Activated gamma-delta T cell treated with anti-CD3 and anti-CD28 coated beads, Interleukin-2, amount 50 U/mL, for 16 hours (primary cell): Measurements from ENCODE around the gene CALHM5.
"Not testable (repeated sequence)": the region's sequence is repeated elsewhere in the genome, so short reads cannot be mapped to it uniquely, and the experiment has no call there.

Experiments used
- DNase-seq: peaks from one replicate; pipeline ENCODE4 v3.0.0-alpha.2; 2020; ENCODE audit warnings: low read depth

CALHM5 gene, protein sequence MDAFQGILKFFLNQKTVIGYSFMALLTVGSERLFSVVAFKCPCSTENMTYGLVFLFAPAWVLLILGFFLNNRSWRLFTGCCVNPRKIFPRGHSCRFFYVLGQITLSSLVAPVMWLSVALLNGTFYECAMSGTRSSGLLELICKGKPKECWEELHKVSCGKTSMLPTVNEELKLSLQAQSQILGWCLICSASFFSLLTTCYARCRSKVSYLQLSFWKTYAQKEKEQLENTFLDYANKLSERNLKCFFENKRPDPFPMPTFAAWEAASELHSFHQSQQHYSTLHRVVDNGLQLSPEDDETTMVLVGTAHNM

DNA sequence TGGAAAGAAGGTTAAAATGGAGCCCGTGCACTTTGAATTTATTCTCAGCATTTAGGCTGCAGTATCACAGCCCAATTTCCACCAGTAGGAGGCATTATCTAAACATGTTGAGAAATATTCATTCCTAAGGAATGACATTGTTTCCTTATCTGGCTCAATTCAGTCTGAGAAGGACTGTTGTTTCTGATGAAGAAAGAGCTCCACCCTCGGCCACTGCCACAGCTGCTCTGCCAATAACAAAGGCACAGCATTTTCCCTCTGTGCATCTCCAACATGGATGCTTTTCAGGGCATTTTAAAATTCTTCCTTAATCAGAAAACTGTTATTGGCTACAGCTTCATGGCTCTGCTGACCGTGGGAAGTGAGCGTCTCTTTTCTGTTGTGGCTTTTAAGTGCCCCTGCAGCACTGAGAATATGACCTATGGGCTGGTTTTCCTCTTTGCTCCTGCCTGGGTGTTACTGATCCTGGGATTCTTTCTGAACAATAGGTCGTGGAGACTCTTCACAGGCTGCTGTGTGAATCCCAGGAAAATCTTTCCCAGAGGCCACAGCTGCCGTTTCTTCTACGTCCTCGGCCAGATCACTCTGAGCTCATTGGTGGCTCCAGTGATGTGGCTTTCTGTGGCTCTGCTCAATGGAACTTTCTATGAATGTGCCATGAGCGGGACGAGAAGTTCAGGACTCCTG is at the start of gene CALHM5:
CALHM5 (plus strand) TSS at position 216 of the 687 bp plus-strand sequence; CDS start at position 274, 58 bp downstream.
- DNase-seq, result no peak

DNA sequence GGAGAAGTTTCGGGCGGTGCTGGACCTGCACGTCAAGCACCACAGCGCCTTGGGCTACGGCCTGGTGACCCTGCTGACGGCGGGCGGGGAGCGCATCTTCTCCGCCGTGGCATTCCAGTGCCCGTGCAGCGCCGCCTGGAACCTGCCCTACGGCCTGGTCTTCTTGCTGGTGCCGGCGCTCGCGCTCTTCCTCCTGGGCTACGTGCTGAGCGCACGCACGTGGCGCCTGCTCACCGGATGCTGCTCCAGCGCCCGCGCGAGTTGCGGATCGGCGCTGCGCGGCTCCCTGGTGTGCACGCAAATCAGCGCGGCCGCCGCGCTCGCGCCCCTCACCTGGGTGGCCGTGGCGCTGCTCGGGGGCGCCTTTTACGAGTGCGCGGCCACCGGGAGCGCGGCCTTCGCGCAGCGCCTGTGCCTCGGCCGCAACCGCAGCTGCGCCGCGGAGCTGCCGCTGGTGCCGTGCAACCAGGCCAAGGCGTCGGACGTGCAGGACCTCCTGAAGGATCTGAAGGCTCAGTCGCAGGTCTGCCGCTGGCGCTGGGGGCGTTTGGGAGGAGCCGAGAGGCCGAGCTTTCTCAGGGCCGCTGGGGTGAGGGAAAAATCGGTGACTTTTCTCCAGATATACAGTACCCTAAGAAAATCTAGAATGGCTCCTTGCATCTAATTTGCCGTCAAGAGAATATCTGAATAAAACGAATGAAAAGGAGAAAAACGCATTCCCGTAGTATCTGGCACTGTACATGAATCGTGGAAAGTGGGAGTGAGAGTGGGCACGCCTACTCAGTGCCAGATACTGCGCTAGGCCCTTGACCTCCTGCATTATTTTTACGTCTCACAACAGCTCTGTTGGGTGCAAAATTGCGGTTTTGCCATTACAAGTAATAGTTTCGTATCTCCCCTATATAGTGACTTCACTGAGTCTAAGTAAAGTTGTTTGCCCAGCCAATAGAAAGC is 49.2 kb upstream of the CALHM5 start:
- peak; percentile 29 for DNase-seq

DNA sequence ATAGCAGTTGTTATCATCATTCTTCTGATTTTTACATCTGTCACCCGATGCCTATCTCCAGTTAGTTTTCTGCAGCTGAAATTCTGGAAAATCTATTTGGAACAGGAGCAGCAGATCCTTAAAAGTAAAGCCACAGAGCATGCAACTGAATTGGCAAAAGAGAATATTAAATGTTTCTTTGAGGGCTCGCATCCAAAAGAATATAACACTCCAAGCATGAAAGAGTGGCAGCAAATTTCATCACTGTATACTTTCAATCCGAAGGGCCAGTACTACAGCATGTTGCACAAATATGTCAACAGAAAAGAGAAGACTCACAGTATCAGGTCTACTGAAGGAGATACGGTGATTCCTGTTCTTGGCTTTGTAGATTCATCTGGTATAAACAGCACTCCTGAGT is 48.1 kb upstream of the CALHM5 start:
- DNase-seq, result no peak

DNA sequence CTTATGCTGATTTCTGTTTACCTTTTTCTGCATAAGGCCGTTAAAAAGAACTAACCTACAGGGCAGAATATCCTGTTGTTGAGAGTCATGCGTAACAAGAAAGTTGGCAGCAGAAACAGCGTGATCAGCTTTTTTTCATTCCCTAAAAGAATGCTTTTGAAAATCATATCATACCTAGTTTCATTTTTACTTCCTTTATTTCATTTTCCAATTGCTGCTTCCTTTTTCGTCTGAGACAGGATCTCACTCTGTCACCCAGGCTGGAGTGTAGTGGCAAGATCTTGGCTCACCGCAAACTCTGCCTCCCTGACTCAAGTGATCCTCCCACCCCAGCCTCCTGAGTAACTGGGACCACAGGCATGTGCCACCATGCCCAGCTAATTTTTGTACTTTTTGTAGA is 46.2 kb upstream of the CALHM5 start:
- DNase-seq, result no peak

DNA sequence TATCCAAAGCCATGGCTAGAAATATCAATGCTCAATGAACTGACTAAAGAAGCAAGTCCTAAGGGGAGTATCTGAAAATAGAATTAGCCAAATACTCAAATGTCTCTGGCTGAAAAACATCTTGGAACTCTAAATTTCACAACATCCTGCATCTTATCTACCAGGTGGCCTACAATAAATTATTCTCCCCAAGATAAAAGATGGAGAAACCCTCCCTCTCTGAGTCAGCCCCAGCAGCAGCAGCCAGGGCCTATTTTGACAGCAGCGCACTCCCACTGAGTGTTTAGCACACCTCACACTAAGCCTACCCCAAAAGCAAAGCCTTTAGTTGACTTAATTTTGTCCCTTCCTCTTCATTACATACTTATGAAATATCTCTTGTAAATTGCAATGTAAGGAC is 44.3 kb upstream of the CALHM5 start:
- no peak for DNase-seq

DNA sequence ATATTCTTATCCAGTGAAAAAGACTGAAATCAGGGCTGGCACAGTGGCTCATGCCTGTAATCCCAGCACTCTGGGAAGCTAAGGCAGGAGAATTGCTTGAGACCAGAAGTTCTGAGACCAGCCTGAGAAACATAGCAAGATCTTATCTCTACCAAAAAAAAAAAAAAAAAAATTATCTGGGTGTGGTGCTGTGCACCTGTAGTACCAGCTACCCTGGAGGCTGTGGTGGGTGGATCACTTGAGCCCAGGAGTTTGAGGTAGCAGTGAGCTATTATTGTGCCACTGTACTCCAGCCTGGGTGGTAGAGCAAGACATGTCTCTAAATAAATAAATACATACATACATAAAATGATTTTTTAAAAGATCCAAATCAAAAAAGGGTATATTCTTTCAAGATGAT is 43.9 kb upstream of the CALHM5 start:
- no peak for DNase-seq

DNA sequence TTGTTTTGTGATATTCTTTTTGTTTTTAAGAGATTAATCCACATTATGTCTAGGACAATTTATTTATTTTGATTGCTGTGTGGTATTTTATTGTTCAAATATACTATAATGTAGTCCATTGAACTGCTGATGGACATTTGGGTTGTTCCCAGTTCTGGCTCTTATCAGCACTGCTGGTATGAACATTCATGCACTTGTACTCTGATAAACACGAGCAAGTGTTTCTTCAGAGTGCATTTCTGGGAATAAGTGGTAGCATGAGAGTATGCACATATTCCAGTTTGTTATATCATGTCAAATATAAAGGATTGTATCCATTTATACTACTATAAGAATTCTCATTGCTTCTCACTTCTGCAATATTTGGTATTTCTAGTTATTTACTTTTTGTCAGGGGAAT is 43.1 kb upstream of the CALHM5 start:
- DNase-seq, result no peak

DNA sequence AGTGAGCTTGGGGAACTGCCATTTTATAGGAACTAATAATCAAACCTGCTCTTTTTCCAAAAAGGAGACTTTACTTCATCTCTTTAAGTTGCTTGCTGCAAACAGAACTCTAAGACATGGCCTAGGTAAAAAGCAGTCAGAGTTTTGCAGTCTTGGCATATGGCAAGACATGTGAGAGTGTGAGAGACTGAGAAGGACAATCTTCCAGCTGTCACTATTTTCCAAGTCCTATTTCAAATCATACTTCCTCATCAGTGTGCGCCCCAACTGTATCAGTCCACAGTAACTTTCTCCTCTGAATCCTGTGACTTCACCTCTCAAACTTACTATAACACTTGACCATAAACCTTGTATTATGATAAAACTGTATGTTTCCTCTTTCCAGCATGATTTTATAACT is 39.9 kb upstream of the CALHM5 start:
- DNase-seq, result no peak

DNA sequence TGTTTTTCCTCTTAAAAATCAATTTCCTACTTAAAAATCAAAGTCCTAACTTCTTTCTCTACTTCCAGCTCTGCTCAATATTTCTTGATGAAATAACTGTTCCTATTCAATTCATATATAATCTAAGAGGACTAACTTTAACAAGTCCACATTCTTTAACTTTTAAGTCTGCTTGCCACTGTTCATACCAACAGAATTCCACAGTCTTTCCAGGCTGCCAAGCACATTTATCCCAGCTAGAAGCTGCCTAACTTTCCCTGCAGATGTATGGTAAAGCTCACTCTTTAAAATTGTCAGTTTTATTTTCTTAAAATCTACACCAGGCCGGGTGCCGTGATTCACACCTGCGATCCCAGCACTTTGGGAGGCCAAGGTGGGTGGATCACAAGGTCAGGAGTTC is 38.7 kb upstream of the CALHM5 start:
- no peak for DNase-seq

DNA sequence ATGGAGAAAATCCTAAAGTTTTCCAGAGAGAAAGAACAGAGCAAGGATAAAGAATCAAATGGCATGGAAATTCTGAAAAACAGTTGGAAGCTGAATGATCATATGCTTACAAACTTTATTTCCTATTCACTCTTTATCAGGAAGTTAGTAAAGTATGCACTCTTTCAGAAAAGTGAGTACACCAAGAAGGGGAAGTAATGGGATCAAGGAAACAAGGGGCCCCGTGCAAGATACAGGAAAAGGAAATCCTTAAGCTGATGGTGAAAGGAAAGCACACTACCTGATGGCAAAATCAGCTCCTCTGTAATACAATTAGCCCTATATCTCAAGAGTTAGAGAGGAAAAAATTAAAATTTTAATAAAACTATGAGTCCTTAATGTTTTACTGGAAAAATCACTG is 36.3 kb upstream of the CALHM5 start:
- no peak for DNase-seq

DNA sequence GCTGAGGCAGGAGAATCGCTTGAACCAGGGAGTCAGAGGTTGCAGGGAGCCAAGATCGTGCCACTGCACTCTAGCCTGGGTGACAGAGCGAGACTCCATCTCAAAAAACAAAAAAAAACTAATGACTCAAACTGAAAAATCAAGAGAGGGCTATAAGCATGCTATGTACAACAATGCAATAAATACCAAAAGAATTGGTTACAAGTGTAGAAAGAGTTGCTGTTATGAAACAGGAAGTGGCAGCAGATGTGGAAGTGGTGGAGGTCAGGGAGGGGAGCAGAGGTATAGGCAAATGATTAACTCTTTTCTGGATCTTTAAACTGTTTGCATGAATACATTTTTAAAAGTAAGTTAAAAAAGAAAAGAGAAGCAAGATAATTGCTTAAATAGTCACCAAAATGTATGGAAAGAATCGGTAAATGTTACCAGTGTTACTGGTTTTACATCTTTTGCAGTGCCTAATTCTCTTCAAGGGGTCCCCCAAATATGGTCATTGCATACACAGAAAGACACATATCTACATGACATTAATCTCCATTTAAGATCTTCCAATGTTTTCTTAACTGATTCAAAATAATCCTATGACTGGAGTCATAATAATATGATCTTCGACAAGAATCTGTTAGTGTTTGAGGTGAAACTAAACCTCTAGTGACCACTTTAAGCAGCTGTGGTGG is 35.3 kb upstream of the CALHM5 start:
- DNase-seq, result no peak

DNA sequence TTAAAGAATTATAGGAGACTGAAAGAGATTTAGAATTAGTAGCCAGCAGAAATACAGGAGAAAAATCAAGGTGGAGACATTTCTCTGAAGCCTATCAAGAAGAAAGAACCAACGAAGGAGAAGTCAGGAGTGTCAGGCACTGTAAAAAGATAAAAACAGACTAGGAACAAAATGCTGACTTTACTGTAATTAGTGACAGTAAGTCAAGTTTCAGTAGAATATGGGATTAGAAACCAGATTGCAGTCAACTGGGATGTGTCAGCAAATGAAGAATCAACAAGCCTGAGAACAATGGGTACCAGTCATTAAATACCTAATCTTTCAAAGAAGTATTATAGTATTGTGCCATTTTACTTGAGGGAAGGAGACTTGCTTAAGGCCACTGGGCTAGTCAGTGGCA is 28.7 kb upstream of the CALHM5 start:
- DNase-seq, result no peak

DNA sequence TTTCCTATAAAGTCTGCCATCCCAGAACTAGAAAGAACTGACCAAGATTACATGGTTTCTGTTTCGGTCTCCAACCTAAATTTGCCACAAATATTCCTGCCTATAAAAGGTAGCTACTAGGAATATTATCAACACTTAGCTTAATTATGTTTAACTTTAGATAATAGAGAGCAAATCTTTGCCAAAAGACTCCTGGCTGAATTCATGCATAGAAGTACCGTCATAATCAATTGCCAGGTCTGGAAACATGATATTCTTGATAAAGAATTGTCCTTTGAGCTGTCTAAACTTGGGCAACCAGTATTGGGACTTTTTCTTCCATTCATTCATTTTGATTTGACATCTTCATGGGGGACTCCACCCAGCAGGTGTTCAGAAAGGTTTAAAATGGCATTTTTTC is 27.8 kb upstream of the CALHM5 start:
- DNase-seq, result no peak

DNA sequence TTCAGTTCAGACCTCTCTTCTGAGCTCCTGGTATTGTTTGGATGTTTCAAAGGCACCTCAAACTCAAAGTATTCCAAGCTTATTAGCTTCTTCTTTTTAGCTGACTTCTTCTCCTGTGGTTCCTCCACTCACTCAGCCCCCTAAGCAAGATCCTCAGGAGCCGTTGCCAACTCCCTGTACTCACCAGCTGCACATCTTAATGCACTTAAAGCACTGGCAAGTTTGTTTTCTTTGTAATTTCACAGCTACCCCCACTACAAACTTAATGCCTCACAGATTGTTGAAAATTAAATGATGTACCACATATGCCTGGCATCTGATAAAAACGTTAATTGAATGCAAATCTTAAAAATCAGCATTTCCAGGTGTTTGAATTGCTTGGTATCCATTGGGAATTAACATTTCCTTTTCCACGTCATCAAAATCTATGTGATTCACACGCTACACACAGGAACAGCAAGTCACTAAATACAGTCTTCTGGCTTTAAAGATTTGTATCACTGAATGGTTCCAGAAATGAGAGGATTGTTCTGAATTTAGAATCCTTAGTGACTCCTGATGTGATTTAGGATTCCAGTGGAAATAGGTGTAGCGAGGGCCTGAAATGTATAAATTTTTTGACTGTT is 25.8 kb upstream of the CALHM5 start:
- no peak for DNase-seq

DNA sequence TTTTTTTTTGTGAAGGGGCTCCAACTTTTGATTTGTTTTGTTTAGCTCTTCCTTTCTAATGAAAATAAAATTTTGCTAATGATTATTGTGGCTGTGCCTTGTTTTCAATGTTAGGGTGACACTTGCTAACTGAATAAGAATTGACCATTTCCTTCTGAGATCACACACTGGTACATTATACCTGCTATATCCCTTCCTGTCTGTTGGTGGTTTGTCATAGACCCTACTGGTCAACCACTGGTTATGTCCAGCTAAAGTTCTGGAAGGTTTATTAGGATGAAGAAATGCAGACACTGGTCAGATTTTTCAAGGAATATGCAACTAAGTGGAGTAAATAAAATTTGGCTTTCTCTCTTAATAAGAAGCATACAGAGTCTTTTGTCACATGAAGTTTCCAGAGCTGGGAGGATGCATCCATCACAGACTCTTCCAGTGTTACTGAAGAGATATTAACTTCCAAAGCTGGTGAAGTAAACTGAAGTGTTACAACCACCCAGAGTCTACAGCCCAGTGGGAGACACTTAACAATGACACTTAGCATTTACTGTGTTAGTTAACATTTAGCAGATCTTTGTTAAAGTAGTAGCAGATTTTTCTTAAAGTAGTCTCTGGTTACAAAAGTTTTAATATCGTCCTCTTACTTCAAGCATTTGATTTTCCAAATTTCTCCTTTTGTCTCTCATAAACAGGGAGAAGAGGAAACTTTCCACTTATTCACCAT is 19.7 kb upstream of the CALHM5 start:
- no peak for DNase-seq

DNA sequence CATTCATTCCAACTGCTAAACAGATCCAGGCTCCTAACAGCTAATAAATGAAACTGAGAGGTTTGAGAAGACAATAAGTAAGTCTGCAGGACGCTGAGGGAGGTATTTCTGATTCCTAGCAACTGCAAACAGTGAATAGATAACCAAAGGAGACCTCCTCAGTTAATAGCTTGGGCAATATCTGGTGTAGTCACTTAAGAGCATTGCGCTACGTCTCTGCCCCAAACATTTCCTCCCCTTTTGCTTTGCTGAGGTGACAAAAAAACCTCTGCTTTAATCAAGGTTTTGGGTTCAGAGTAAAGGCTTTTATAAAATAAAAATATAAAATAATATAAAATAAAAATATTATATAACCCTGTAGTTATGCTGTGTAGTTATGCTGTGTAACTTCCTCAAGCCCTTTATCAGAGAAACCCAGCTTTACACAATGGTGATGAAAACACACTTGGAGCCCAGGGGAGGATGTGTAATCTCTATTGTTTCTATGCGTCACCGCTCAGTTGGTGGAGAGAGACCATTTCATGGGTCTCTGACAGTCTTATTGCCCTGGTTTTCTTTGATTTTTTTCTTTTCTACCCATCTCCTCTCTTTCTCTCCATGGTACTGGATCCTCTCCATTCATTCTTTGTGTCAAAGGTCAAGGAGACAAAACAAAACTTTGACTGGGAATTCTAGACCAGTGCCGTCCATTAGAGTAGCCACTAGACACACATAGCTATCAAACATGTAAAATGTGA is 18.9 kb upstream of the CALHM5 start:
- DNase-seq, result no peak

DNA sequence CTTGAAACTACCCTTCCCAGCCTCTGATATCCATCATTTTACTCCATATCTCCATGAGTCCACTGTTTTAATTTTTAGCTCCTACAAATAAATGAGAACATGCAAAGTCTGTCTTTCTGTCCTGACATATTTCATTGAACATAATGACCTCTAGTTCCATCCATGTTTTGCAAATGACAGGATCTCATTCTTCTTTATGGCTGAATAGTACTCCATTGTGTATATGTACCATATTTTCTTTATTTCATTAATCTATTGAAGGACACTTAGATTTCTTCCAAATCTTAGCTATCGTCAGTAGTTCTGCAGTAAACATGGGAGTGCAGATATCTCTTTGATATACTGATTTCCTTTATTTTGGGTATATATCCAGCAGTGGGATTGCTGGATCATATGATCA is 16.3 kb upstream of the CALHM5 start:
- DNase-seq, result not testable (repeated sequence)

DNA sequence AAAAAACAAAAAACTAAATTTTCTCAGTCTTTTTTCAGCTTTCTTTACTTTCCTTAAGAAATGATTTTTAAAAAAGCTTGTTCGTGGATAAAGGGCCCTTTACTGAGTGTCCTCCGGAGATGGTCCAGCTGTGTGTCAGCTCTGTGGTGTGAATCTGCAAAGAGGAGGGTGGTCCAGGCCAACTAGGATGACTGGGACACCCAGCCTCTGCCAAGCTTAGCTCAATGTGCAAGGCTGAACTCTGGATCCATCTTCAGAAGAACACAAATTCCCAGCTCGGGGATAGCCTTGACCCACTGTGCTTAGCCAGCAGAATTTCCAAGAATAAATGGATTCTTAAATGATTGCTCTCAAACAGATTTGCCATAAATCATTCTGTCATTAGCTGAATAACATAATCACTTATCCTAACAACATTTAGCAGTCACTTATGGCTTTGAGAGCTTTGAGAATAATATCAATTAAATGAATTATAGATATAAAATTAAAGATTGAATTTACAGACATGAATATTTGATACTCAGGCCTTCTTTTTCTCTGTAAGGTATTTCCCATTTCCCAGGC is 14.2 kb upstream of the CALHM5 start:
- no peak for DNase-seq

DNA sequence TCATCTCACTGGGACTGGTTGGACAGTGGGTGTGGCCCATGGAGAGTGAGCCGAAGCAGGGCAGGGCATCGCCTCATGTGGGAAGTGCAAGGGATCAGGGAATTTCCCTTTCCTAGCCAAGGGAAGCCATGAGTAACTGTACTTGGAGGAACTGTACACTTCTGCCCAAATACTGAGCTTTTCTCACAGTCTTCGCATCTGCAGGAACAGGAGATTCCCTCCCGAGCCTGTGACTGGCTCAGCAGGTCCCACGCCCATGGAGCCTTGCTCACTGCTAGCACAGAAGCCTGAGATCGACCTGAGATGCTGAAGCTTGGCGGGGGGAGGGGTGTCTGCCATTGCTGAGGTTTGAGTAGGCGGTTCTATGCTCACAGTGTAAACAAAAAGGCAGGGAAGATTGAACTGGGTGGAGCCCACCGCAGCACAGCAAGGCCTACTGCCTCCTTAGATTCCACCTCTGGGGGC is 10.4 kb upstream of the CALHM5 start:
- DNase-seq, result no peak

DNA sequence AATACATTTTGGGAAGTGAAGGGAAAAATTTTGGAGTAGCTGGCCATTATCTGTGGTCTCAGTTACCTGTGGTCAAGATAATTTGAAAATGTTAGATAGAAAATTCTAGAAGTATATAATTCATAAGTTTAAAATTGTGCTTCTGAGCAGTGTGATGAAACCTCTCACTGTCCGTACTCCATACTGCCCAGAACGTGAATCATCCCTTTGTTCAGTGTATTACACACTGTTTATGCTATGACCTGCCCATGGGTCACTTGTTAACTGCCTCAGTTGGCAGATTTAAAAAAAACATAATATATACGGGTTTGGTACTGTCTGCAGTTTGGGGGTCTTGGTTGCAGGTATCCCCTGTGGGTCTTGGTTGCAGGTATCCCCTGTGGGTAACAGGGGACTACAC is 4.1 kb upstream of the CALHM5 start:
- no peak for DNase-seq
